ENCODE data around the gene SNX33. TPM values are rescaled to one million over a fixed set of nuclear protein-coding genes. Genes with fewer than 3 reads are reported as not detected.
A peak's percentile ranks its signal among the peaks of the same experiment; 100 is the strongest.

SNX33 gene
- total RNA-seq, 4 donors from 2014 or later = 20.3 to 36.4 (median 25.9) TPM

GRCh38 chr15:75650908-75651809 lies 3.4 kb downstream of the SNX33 start:
- Histone ChIP-seq H3K36me3 (peaks cover 0 to 35% (median 0%) of the 10 kb centered on the region in 3 donors), H3K4me3 (peak overlapping the region; percentile 12 to 97 (median 84)), H3K4me1 (peaks cover 77 to 89% (median 79%) of the 10 kb centered on the region in 3 donors), H3K27ac (peak overlapping the region; percentile 47 to 99 (median 86)), H3K27me3 (no peaks in the 10 kb centered on the region), H3K9me3 (no peaks in the 10 kb centered on the region)
- intact Hi-C loops (cut with DNase I) = no loop called here
- TF ChIP-seq POLR2A (IDR thresholded peaks at IDR 0.05) (no peak), CTCF (IDR thresholded peaks at IDR 0.05) (no peak)
- 44 to 51% methylated on average over 5 to 6 of the region's 9 CpGs for WGBS, 2 donors
- no peak for DNase-seq

- Histone ChIP-seq H3K4me3 (peak overlapping the region; percentile 12 to 97 (median 84)), H3K4me1 (peaks cover 70 to 89% (median 74%) of the 10 kb centered on the region in 3 donors), H3K36me3 (peaks cover 0 to 43% (median 1%) of the 10 kb centered on the region in 3 donors), H3K27me3 (no peaks in the 10 kb centered on the region), H3K9me3 (no peaks in the 10 kb centered on the region), H3K27ac (peak overlapping the region; percentile 47 to 99 (median 86))
- WGBS, 2 donors = 7 to 42% methylated on average over 2 of the region's 2 CpGs
- intact Hi-C loops (cut with DNase I) = no loop called here
- TF ChIP-seq CTCF (IDR thresholded peaks at IDR 0.05) = no peak
- no peak for TF ChIP-seq POLR2A (IDR thresholded peaks at IDR 0.05)
- no peak for DNase-seq
These were observed 4.3 kb downstream of the SNX33 start for GRCh38 chr15:75651810-75652543.

GRCh38 chr15:75653347-75653913 lies 5.7 kb downstream of the SNX33 start:
- Histone ChIP-seq H3K36me3 (peaks cover 3 to 58% (median 8%) of the 10 kb centered on the region in 3 donors), H3K9me3 (no peaks in the 10 kb centered on the region), H3K27me3 (no peaks in the 10 kb centered on the region), H3K4me3 (peak overlapping the region in 2 of 4 donors; percentile 90 to 97), H3K4me1 (peaks cover 70 to 99% (median 74%) of the 10 kb centered on the region in 3 donors), H3K27ac (peak overlapping the region; percentile 30 to 99 (median 86))
- WGBS, 2 donors = 79 to 86% methylated on average over 12 of the region's 16 CpGs
- DNase-seq = no peak
- intact Hi-C loops (cut with DNase I) = no loop called here
- TF ChIP-seq POLR2A (IDR thresholded peaks at IDR 0.05) (no peak), CTCF (IDR thresholded peaks at IDR 0.05) (no peak)

- 20 to 66% methylated on average over 3 to 4 of the region's 4 CpGs for WGBS, 2 donors
- Histone ChIP-seq H3K27me3 (no peaks in the 10 kb centered on the region), H3K4me1 (peaks cover 63 to 99% (median 71%) of the 10 kb centered on the region in 3 donors), H3K36me3 (peaks cover 3 to 65% (median 8%) of the 10 kb centered on the region in 3 donors), H3K27ac (peak overlapping the region in 3 of 4 donors; percentile 5 to 96 (median 7)), H3K4me3 (no peak overlapping the region), H3K9me3 (no peaks in the 10 kb centered on the region)
- TF ChIP-seq CTCF (IDR thresholded peaks at IDR 0.05) (no peak), POLR2A (IDR thresholded peaks at IDR 0.05) (no peak)
- intact Hi-C loops (cut with DNase I) = no loop called here
- no peak for DNase-seq
These were observed 6.6 kb downstream of the SNX33 start for GRCh38 chr15:75654201-75654907.
